ENCODE measurements around the gene CD83.

The CD83 gene

DNA sequence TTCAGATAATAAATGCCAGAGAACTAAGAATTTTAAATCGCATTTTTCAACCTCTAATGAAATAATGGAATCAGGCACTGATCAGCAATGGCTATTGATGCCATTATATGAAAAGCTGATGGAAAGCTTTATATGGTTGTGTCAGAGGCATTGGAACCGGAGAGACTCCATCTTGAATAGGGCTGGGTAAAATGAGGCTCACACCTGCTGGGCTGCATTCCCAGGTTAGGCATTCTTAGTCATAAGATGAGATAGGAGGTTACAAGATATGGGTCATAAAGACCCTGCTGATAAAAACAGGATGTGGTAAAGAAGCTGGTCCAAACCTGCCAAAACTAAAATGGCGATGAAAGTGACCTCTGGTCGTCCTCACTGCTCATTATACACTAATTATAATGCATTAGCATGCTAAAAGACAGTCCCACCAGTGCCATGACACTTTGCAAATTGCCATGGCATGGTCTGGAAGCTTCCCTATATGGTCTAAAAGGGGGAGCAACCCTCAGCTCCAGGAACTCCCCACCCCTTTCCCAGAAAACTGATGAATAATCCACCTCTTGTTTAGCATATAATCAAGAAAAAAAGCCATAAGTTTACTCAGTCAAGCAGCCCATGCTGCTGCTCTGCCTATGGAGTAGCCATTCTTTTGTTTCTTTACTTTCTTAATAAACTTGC lies 40.2 kb upstream of the CD83 start:
- TF ChIP-seq Cebpa-rat (IDR thresholded peaks at IDR 0.05): no peak
- Histone ChIP-seq H3K4me2 (no peak overlapping the region), H3K27ac (no peak overlapping the region), H3K4me3 (no peak overlapping the region), H3K9me3 (replicated peaks in 1 of 11) (no peaks in the 10 kb centered on the region), H3K36me3 (no peaks in the 10 kb centered on the region), H3K9ac (no peak overlapping the region), H3K27me3 (no peaks in the 10 kb centered on the region), H3K4me1 (peaks cover 5 to 18% (median 10%) of the 10 kb centered on the region in 10 experiments; a peak in 16 of 20 replicates), H4K20me1 (no peaks in the 10 kb centered on the region)

DNA sequence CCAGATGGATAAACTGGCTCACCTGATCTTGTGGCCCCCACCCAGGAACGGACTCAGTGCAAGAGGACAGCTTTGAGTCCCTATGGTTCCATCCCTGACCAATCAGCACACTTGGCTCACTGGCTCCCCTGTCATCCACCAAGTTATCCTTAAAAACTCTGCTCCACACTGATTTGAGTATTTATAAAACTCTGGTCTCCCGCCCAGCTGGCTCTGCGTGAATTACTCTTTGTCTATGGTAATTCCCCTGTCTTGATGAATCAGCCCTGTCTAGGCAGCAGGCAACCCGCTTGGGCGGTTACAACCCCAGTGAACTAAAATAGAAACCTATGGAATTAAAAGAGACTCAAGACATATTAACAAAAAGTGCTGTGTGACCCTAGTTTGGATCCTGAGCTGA lies 38.1 kb upstream of the CD83 start:
- no peak for TF ChIP-seq Cebpa-rat (IDR thresholded peaks at IDR 0.05)
- no peak overlapping the region for H3K4me2 ChIP-seq

DNA sequence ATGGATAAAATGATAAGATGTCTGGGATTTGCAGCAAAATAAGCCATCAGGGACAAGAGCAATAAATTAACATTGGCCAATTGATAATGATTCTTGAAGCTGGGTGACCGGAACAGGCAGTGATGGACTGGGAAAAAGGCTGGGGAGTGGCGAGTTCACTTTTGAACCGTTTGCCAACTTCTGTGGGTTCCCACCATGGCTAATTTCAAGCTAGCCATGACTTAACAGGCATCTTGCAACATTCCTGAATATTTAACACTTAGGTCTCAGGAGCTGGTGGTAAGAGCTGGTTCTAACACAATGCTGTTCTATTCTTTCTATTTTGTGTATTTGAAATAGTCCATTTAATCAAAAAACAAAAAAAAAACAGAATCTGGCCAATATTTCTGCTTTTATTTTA lies 37.6 kb upstream of the CD83 start:
- Histone ChIP-seq H3K9ac (no peak overlapping the region), H4K20me1 (no peaks in the 10 kb centered on the region), H3K27ac (no peak overlapping the region), H3K9me3 (replicated peaks in 1 of 11) (no peaks in the 10 kb centered on the region), H3K36me3 (no peaks in the 10 kb centered on the region), H3K4me1 (peaks cover 4 to 10% (median 8%) of the 10 kb centered on the region in 10 experiments; a peak in 18 of 20 replicates), H3K27me3 (no peaks in the 10 kb centered on the region), H3K4me3 (no peak overlapping the region), H3K4me2 (no peak overlapping the region)
- TF ChIP-seq Cebpa-rat (IDR thresholded peaks at IDR 0.05): no peak

More for the DNA sequence above, 38.1 kb upstream of the CD83 start:
- no peak overlapping the region for H3K4me3 ChIP-seq
- no peaks in the 10 kb centered on the region for H3K27me3 ChIP-seq
- peaks cover 5 to 13% (median 10%) of the 10 kb centered on the region in 10 experiments; a peak in 16 of 20 replicates for H3K4me1 ChIP-seq
- H3K27ac ChIP-seq: no peak overlapping the region
- H4K20me1 ChIP-seq: no peaks in the 10 kb centered on the region
- no peak overlapping the region for H3K9ac ChIP-seq
- H3K9me3 ChIP-seq (replicated peaks in 1 of 11): no peaks in the 10 kb centered on the region
- H3K36me3 ChIP-seq: no peaks in the 10 kb centered on the region

DNA sequence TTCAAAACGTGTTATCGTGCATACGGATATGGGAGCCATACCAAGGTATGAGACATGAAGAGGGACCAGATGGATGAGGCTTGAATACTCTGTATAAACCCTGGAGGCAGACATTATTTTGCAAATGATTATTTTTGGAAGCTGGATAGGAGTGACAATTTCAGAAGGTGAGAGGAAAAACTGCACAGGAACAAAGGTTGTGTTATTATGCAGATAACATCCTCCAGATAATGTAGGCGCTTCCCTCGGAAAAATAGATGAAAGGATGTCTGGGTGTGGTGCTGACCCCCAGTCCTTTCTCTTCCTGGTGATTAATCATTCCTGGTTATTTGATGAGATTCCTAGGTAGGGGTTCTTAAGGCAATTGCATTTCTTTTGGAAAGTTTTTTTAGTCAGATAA lies 36.4 kb upstream of the CD83 start:
- Histone ChIP-seq H3K27ac (no peak overlapping the region), H3K4me2 (no peak overlapping the region), H4K20me1 (no peaks in the 10 kb centered on the region), H3K4me1 (peaks cover 0 to 11% (median 8%) of the 10 kb centered on the region in 10 experiments; a peak in 12 of 20 replicates), H3K4me3 (no peak overlapping the region), H3K27me3 (no peaks in the 10 kb centered on the region), H3K9me3 (replicated peaks in 1 of 11) (no peaks in the 10 kb centered on the region), H3K9ac (no peak overlapping the region), H3K36me3 (no peaks in the 10 kb centered on the region)
- TF ChIP-seq Cebpa-rat (IDR thresholded peaks at IDR 0.05): no peak

DNA sequence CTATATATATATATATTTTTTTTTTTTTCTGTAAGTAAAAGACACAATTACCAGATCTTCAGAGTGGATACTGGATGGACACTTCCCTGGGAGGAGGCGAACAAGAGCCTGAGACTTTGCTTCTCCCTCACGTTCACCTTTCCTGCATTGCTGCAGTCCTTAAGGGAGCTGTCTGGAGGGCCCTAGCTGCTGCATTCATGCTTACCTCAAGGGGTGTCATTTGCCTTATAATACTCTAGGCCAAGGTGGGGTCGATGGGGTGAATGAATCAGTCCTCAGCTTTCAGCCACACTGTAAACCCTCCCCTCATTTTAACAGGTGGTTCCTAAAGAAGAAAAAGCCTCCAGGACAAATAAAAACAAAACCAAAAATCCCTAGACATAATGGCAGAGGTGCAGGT lies 34.8 kb upstream of the CD83 start:
- Histone ChIP-seq H3K4me1 (peaks cover 0 to 24% (median 11%) of the 10 kb centered on the region in 10 experiments; a peak in 14 of 20 replicates), H3K4me3 (no peak overlapping the region), H3K4me2 (no peak overlapping the region), H3K36me3 (no peaks in the 10 kb centered on the region), H3K9me3 (replicated peaks in 1 of 11) (no peaks in the 10 kb centered on the region), H3K27me3 (no peaks in the 10 kb centered on the region), H4K20me1 (no peaks in the 10 kb centered on the region), H3K9ac (no peak overlapping the region), H3K27ac (no peak overlapping the region)
- no peak for TF ChIP-seq Cebpa-rat (IDR thresholded peaks at IDR 0.05)

DNA sequence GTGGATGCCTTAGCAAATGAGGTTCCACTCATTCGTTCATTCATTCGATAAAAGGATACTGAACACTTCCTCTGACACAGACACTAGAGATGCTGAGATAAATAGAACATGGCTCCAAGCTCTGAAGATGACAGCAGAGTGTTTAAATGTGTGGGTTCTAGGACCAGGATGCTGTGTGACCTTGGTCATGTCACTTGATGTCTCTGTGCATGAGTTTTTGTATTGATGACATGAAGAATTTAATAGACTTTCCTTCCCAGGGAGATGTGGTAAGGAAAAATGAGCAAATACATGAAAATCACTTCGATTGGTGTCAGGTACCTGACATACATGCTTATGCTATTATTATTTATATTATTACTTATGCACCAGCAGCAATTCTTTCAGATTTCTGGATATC lies 34.3 kb upstream of the CD83 start:
- Histone ChIP-seq H3K4me1 (peaks cover 0 to 24% (median 11%) of the 10 kb centered on the region in 10 experiments; a peak in 14 of 20 replicates), H3K9me3 (replicated peaks in 1 of 11) (no peaks in the 10 kb centered on the region), H3K27me3 (no peaks in the 10 kb centered on the region), H3K27ac (no peak overlapping the region), H3K4me3 (no peak overlapping the region), H3K9ac (no peak overlapping the region), H4K20me1 (no peaks in the 10 kb centered on the region), H3K36me3 (no peaks in the 10 kb centered on the region), H3K4me2 (no peak overlapping the region)
- no peak for TF ChIP-seq Cebpa-rat (IDR thresholded peaks at IDR 0.05)

DNA sequence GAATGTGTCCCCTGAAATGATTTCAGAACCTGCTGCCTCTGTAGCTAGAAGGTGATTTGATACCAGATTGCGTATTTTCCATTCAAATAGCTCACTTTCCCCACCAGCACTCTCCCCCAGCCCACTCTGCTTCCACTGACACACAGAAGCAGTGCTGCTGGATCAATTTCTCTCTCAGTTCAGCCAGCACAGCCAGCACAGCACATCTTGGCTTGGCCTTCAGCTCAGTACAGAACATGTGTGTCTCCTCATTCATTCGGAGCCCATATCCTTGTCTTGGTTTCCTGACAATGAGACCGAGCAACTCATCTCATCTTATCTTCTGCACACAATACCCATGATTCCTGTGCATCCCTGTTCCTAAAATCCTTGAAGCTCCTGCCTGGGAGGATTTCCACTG lies 33.8 kb upstream of the CD83 start:
- Histone ChIP-seq H3K4me2 (no peak overlapping the region), H3K36me3 (no peaks in the 10 kb centered on the region), H3K27me3 (no peaks in the 10 kb centered on the region), H3K9ac (no peak overlapping the region), H3K27ac (no peak overlapping the region), H3K4me3 (no peak overlapping the region), H3K9me3 (replicated peaks in 1 of 11) (no peaks in the 10 kb centered on the region), H3K4me1 (peaks cover 0 to 24% (median 11%) of the 10 kb centered on the region in 10 experiments; a peak in 14 of 20 replicates), H4K20me1 (no peaks in the 10 kb centered on the region)
- TF ChIP-seq Cebpa-rat (IDR thresholded peaks at IDR 0.05): no peak

DNA sequence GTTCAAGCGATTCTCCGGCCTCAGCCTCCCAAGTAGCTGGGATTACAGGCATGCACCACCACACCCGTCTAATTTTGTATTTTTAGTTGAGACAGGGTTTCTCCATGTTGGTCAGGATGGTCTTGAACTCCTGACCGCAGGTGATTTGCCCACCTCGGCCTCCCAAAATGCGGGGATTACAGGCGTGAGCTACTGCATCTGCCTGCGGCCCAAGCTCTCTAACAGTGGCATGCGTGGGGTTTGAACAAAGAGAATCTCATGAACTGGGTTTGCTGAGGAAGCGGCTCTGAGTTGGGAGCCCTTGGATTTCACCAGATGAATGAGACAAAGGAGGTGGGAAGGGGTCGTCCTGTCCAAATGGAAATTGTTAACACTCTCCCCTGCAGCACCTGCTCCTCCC lies 33.2 kb upstream of the CD83 start:
- Histone ChIP-seq H4K20me1 (no peaks in the 10 kb centered on the region), H3K9me3 (replicated peaks in 1 of 11) (no peaks in the 10 kb centered on the region), H3K4me3 (no peak overlapping the region), H3K9ac (no peak overlapping the region), H3K4me1 (peaks cover 0 to 25% (median 11%) of the 10 kb centered on the region in 10 experiments; a peak in 14 of 20 replicates), H3K27me3 (no peaks in the 10 kb centered on the region), H3K4me2 (no peak overlapping the region), H3K27ac (no peak overlapping the region), H3K36me3 (no peaks in the 10 kb centered on the region)
- no peak for TF ChIP-seq Cebpa-rat (IDR thresholded peaks at IDR 0.05)

DNA sequence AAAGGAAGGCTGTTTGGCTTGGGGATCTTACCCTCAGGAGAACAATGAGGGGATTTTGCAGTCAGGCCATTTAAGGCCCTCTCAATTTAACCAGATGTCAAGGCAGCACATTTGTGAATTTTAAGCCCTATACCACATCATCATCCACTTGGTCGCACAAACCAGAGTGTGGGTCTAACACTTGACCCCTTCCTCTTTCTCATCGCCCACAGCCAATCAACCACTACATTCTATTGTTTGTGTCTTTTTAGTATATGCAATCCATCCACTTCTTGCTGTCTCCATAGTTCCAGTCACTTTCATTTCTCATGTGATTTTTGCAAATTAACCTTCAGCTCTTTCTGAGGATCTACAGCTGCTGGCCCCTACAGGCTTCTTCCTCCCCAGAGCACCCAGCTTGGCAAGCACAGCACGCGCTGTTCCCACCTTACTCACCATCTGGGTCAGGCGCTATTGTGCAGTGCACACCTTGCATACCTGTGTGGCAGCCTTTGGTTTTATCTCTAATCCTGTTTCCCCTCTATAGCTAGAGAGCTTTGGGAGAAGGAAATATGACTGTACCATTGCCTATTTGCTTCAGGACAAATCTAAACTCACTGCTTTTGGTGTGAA lies 32.3 kb upstream of the CD83 start:
- Histone ChIP-seq H3K36me3 (no peaks in the 10 kb centered on the region), H3K9ac (no peak overlapping the region), H4K20me1 (no peaks in the 10 kb centered on the region), H3K4me3 (no peak overlapping the region), H3K9me3 (replicated peaks in 1 of 11) (no peaks in the 10 kb centered on the region), H3K4me1 (peaks cover 0 to 25% (median 11%) of the 10 kb centered on the region in 10 experiments; a peak in 14 of 20 replicates), H3K27me3 (no peaks in the 10 kb centered on the region), H3K27ac (no peak overlapping the region), H3K4me2 (peak overlapping the region in 8 of 11 experiments; percentile 3 to 47 (median 14); a peak in 7 of 22 replicates)
- no peak for TF ChIP-seq Cebpa-rat (IDR thresholded peaks at IDR 0.05)

DNA sequence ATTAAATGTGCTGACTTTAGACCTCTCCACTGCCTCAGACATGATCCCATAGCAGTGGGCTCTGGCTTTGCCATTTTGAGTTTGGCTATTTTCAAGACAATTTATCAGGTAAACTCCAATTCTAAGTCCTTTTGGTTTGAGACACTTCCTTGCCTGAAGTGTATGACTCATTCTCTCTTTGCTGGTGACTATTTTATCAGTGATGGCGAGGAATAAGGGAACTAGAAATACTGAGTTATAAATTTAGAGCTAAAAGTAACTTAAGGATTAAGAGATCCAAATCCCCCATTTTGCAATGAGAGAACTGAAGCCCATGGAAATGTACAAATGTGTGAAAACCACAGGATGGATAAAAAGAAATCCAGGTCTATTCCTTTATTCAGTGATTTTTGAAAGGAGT lies 30.9 kb upstream of the CD83 start:
- Histone ChIP-seq H3K4me3 (no peak overlapping the region), H3K27ac (no peak overlapping the region), H3K27me3 (no peaks in the 10 kb centered on the region), H3K4me1 (peaks cover 2 to 37% (median 14%) of the 10 kb centered on the region in 10 experiments; a peak in 17 of 20 replicates), H3K9ac (no peak overlapping the region), H3K4me2 (peak overlapping the region in 3 of 11 experiments; percentile 34 to 60 (median 60); a peak in 6 of 22 replicates), H3K9me3 (replicated peaks in 1 of 11) (no peaks in the 10 kb centered on the region), H4K20me1 (no peaks in the 10 kb centered on the region), H3K36me3 (no peaks in the 10 kb centered on the region)
- TF ChIP-seq Cebpa-rat (IDR thresholded peaks at IDR 0.05): no peak

Measured in BLaER1 treated with 17β-estradiol and CSF1 and Interleukin-3, amounts not matched to agents 10 nM and 100 nM (cell line).